GM19395 (cell line): ENCODE data around the gene POC1A.
"Not testable (repeated sequence)": the region's sequence is repeated elsewhere in the genome, so short reads cannot be mapped to it uniquely, and the experiment has no call there.

ENCODE experiments used
- ATAC-seq: cut with Tn5 transposase; IDR thresholded peaks from one replicate; pipeline ENCODE4 v1.9.1; 2021; ENCODE audit warnings: mild to moderate bottlenecking, moderate library complexity; ENCODE audit not compliant: unreplicated experiment

The POC1A gene

GRCh38 chr3:52184690-52185089 lies 30.5 kb upstream of the POC1A start:
- ATAC-seq = no peak

- ATAC-seq = no peak
These were observed 29.7 kb upstream of the POC1A start for GRCh38 chr3:52183786-52184445.

GRCh38 chr3:52182691-52183090 lies 28.5 kb upstream of the POC1A start:
- no peak for ATAC-seq

GRCh38 chr3:52182196-52182595 lies 28.0 kb upstream of the POC1A start:
- ATAC-seq = no peak

- ATAC-seq = no peak
These were observed 27.3 kb upstream of the POC1A start for GRCh38 chr3:52181543-52181942.

- no peak for ATAC-seq
These were observed 24.3 kb upstream of the POC1A start for GRCh38 chr3:52178537-52178936.

GRCh38 chr3:52178126-52178525 lies 23.9 kb upstream of the POC1A start:
- ATAC-seq = not testable (repeated sequence)

GRCh38 chr3:52177701-52178042 lies 23.4 kb upstream of the POC1A start:
- no peak for ATAC-seq

GRCh38 chr3:52176951-52177700 lies 22.9 kb upstream of the POC1A start:
- ATAC-seq = no peak

- ATAC-seq = no peak
These were observed 22.0 kb upstream of the POC1A start for GRCh38 chr3:52176180-52176752.

GRCh38 chr3:52175416-52176179 lies 21.4 kb upstream of the POC1A start:
- no peak for ATAC-seq

GRCh38 chr3:52174896-52175295 lies 20.7 kb upstream of the POC1A start:
- no peak for ATAC-seq

GRCh38 chr3:52173101-52173500 lies 18.9 kb upstream of the POC1A start:
- no peak for ATAC-seq

- no peak for ATAC-seq
These were observed 18.1 kb upstream of the POC1A start for GRCh38 chr3:52172262-52172757.

GRCh38 chr3:52171514-52172261 lies 17.5 kb upstream of the POC1A start:
- ATAC-seq = no peak

GRCh38 chr3:52170217-52170616 lies 16.0 kb upstream of the POC1A start:
- not testable (repeated sequence) for ATAC-seq

- no peak for ATAC-seq
These were observed 13.0 kb upstream of the POC1A start for GRCh38 chr3:52167240-52167639.

GRCh38 chr3:52162250-52162872 lies 8.1 kb upstream of the POC1A start:
- ATAC-seq = no peak

- no peak for ATAC-seq
These were observed 5.3 kb upstream of the POC1A start for GRCh38 chr3:52159503-52159902.

- no peak for ATAC-seq
These were observed 1.7 kb upstream of the POC1A start for GRCh38 chr3:52155912-52156311.
